Mucosa of rectum (tissue), 2 donors: ENCODE measurements around the gene MEX3A.
"Not testable (repeated sequence)": the region's sequence is repeated elsewhere in the genome, so short reads cannot be mapped to it uniquely, and the experiment has no call there.

ENCODE experiments used
- H3K27ac ChIP-seq, 2 donors: one replicate each; pipeline ENCODE4 v1.7.0; 2013; ENCODE audit warnings: inconsistent platforms in 2 of 2, low read depth in 2 of 2, low read length in 2 of 2
- H3K27me3 ChIP-seq, 2 donors: one replicate each; pipeline ENCODE4 v1.7.0; 2013; ENCODE audit warnings: low read length in 2 of 2; ENCODE audit not compliant: control insufficient read depth in 2 of 2, insufficient read depth in 2 of 2
- H3K36me3 ChIP-seq, 2 donors: one replicate each; pipeline ENCODE4 v1.7.0; 2013; ENCODE audit warnings: low read length in 2 of 2; ENCODE audit not compliant: control insufficient read depth in 2 of 2, insufficient read depth in 2 of 2
- H3K4me1 ChIP-seq, 2 donors: one replicate each; pipeline ENCODE4 v1.7.0; 2013; ENCODE audit warnings: low read length in 2 of 2, mild to moderate bottlenecking in 1 of 2; ENCODE audit not compliant: control insufficient read depth in 2 of 2, insufficient read depth in 2 of 2
- H3K4me3 ChIP-seq, 2 donors: one replicate each; pipeline ENCODE4 v1.7.0; 2013; ENCODE audit warnings: low read length in 2 of 2
- H3K9ac ChIP-seq, 2 donors: one replicate each; pipeline ENCODE4 v1.7.0; 2013; ENCODE audit warnings: low read length in 2 of 2, low read depth in 1 of 2, mild to moderate bottlenecking in 1 of 2
- H3K9me3 ChIP-seq, 2 donors: one replicate each; pipeline ENCODE4 v1.7.0; 2013; ENCODE audit warnings: low read length in 2 of 2; ENCODE audit not compliant: control insufficient read depth in 2 of 2
- donor health status: healthy.
- donor health status: Normal muscosa, but diverticular disease.

MEX3A gene

GRCh38 chr1:156082309-156083091 is at the start of gene MEX3A:
TSS of gene MEX3A (minus strand) at chr1:156082465. CDS start at chr1:156081998, 467 bp downstream.
- Histone ChIP-seq H3K4me3 (peak within 1 kb of the TSS; percentile 74 to 79), H3K9ac (peak within 1 kb of the TSS; percentile 47 to 57), H3K4me1 (peaks cover 3 to 4% of the 10 kb centered on the region in 2 donors), H3K9me3 (no peaks in the 10 kb centered on the region), H3K36me3 (no peaks in the 10 kb centered on the region), H3K27me3 (no peaks in the 10 kb centered on the region), H3K27ac (no peak within 1 kb of the TSS)

GRCh38 chr1:156130578-156130942 is 48.3 kb upstream of the MEX3A start:
- Histone ChIP-seq H3K36me3 (peaks cover 33 to 42% of the 10 kb centered on the region in 2 donors), H3K27me3 (no peaks in the 10 kb centered on the region), H3K27ac (peak overlapping the region; percentile 78 to 83), H3K9ac (no peak overlapping the region), H3K9me3 (no peaks in the 10 kb centered on the region), H3K4me3 (no peak overlapping the region), H3K4me1 (peaks cover 44 to 51% of the 10 kb centered on the region in 2 donors)

- Histone ChIP-seq H3K36me3 (peaks cover 27 to 35% of the 10 kb centered on the region in 2 donors), H3K9me3 (no peaks in the 10 kb centered on the region), H3K9ac (peak overlapping the region; percentile 35 to 37), H3K27me3 (no peaks in the 10 kb centered on the region), H3K27ac (peak overlapping the region; percentile 78 to 83), H3K4me3 (peak overlapping the region in 1 of 2 donors; percentile 1), H3K4me1 (peaks cover 47 to 57% of the 10 kb centered on the region in 2 donors)
These were observed 47.7 kb upstream of the MEX3A start for GRCh38 chr1:156129687-156130577.

GRCh38 chr1:156128654-156129597 is 46.7 kb upstream of the MEX3A start:
- peak overlapping the region; percentile 37 to 48 for H3K9ac ChIP-seq
- H3K36me3 ChIP-seq = peaks cover 18 to 25% of the 10 kb centered on the region in 2 donors
- no peaks in the 10 kb centered on the region for H3K27me3 ChIP-seq
- H3K4me3 ChIP-seq = peak overlapping the region in 1 of 2 donors; percentile 59
- peaks cover 56 to 66% of the 10 kb centered on the region in 2 donors for H3K4me1 ChIP-seq
- H3K27ac ChIP-seq = peak overlapping the region; percentile 78 to 83
- no peaks in the 10 kb centered on the region for H3K9me3 ChIP-seq

GRCh38 chr1:156128308-156128653 is 46.0 kb upstream of the MEX3A start:
- Histone ChIP-seq H3K27me3 (no peaks in the 10 kb centered on the region), H3K4me3 (peak overlapping the region in 1 of 2 donors; percentile 59), H3K4me1 (peaks cover 63 to 73% of the 10 kb centered on the region in 2 donors), H3K9me3 (no peaks in the 10 kb centered on the region), H3K36me3 (peaks cover 13 to 19% of the 10 kb centered on the region in 2 donors), H3K27ac (peak overlapping the region; percentile 78 to 83), H3K9ac (peak overlapping the region; percentile 20 to 48)

GRCh38 chr1:156126630-156127534 is 44.6 kb upstream of the MEX3A start:
- Histone ChIP-seq H3K4me1 (peaks cover 77 to 87% of the 10 kb centered on the region in 2 donors), H3K4me3 (peak overlapping the region; percentile 20 to 34), H3K9ac (peak overlapping the region; percentile 51 to 52), H3K27ac (peak overlapping the region; percentile 78 to 88), H3K9me3 (no peaks in the 10 kb centered on the region), H3K27me3 (no peaks in the 10 kb centered on the region), H3K36me3 (peaks cover 10 to 16% of the 10 kb centered on the region in 2 donors)

GRCh38 chr1:156126043-156126629 is 43.9 kb upstream of the MEX3A start:
- H3K27ac ChIP-seq = peak overlapping the region; percentile 78 to 88
- H3K9me3 ChIP-seq = no peaks in the 10 kb centered on the region
- peak overlapping the region in 1 of 2 donors; percentile 28 for H3K4me3 ChIP-seq
- peaks cover 5 to 8% of the 10 kb centered on the region in 2 donors for H3K36me3 ChIP-seq
- H3K9ac ChIP-seq = peak overlapping the region; percentile 51 to 52
- H3K27me3 ChIP-seq = no peaks in the 10 kb centered on the region
- H3K4me1 ChIP-seq = peaks cover 84 to 94% of the 10 kb centered on the region in 2 donors

GRCh38 chr1:156125544-156125943 is 43.3 kb upstream of the MEX3A start:
- not testable (repeated sequence) for H3K9ac ChIP-seq, H3K36me3 ChIP-seq, H3K9me3 ChIP-seq, H3K4me3 ChIP-seq, H3K27me3 ChIP-seq
- peak overlapping the region; percentile 93 to 98 for H3K27ac ChIP-seq
- peaks cover 88 to 98% of the 10 kb centered on the region in 2 donors for H3K4me1 ChIP-seq
